ENCODE data around the gene IDH2. TPM values are rescaled to one million over a fixed set of nuclear protein-coding genes. Genes with fewer than 3 reads are reported as not detected.

Gene IDH2
- total RNA-seq, 1 experiment from 2014 or later = 48.1 TPM

- RAD21 ChIA-PET (ENCODE audit: low non-redundant PET in 1 of 2, low total read pairs in 2 of 2, uncharacterized antibody in 2 of 2, unreplicated experiment in 2 of 2) = no interaction called here
- Histone ChIP-seq H2AFZ (ENCODE audit: low read depth, low read length, poor library complexity, severe bottlenecking) (no peak overlapping the region), H3K9me2 (ENCODE audit: insufficient read depth) (no peaks in the 10 kb centered on the region), H3K9me3 (ENCODE audit: control insufficient read depth in 1 of 2, insufficient read depth in 1 of 2, low read depth in 1 of 2, low read length in 2 of 2) (no peaks in the 10 kb centered on the region), H3K4me2 (ENCODE audit: low read length) (no peak overlapping the region), H3K4me3 (replicated peaks in 1 of 2; ENCODE audit: low read depth in 1 of 2, low read length in 2 of 2) (no peak overlapping the region), H3K36me3 (ENCODE audit: control insufficient read depth in 1 of 2, insufficient read depth in 2 of 2, low read length in 2 of 2) (no peaks in the 10 kb centered on the region), H3K4me1 (ENCODE audit: control insufficient read depth in 1 of 2, insufficient read depth in 2 of 2, low read length in 2 of 2) (peaks cover 7 to 41% of the 10 kb centered on the region in 2 experiments), H3K27me3 (ENCODE audit: insufficient read depth, low read length) (no peaks in the 10 kb centered on the region), H3K9ac (ENCODE audit: low read length) (no peak overlapping the region), H3K27ac (ENCODE audit: low read depth, low read length) (no peak overlapping the region), H4K20me1 (ENCODE audit: insufficient read depth) (no peaks in the 10 kb centered on the region), H3K79me2 (ENCODE audit: insufficient read depth, low read length) (no peaks in the 10 kb centered on the region)
- TF ChIP-seq YY1 (IDR thresholded peaks at IDR 0.05; ENCODE audit: extremely low read depth, insufficient replicate concordance, low read depth, low read length) (no peak), ZNF274 (IDR thresholded peaks at IDR 0.05; ENCODE audit: low read depth, low read length) (no peak), ZBTB33 (IDR thresholded peaks at IDR 0.05; ENCODE audit: extremely low read depth, insufficient replicate concordance, low read length) (no peak), CTCF (IDR thresholded peaks at IDR 0.05 in 2 of 3, conservative IDR thresholded peaks at IDR 0.05 in 1 of 3; ENCODE audit: borderline replicate concordance in 1 of 3, insufficient read depth in 1 of 3, low read depth in 2 of 3, low read length in 2 of 3) (no peak), POLR2AphosphoS5 (IDR thresholded peaks at IDR 0.05; ENCODE audit: low read depth, low read length) (no peak), ATF3 (IDR thresholded peaks at IDR 0.05) (no peak), TCF7L2 (IDR thresholded peaks at IDR 0.05; ENCODE audit: borderline replicate concordance, extremely low read depth, insufficient read depth, insufficient read length) (no peak), CBX3 (IDR thresholded peaks at IDR 0.05; ENCODE audit: low read depth) (no peak), SRF (IDR thresholded peaks at IDR 0.05; ENCODE audit: low read depth) (no peak), FOSL1 (IDR thresholded peaks at IDR 0.05; ENCODE audit: low read depth) (no peak), EZH2 (IDR thresholded peaks at IDR 0.05) (no peak), JUND (IDR thresholded peaks at IDR 0.05) (no peak), REST (IDR thresholded peaks at IDR 0.05; ENCODE audit: low read depth) (no peak), RAD21 (IDR thresholded peaks at IDR 0.05; ENCODE audit: low read depth) (no peak), POLR2A (IDR thresholded peaks at IDR 0.05; ENCODE audit: borderline replicate concordance, extremely low read depth, insufficient read depth, insufficient read length) (no peak)
- intact Hi-C loops (cut with micrococcal nuclease) = no loop called here
- CTCF ChIA-PET = no interaction called here
- ATAC-seq (no peak), DNase-seq (ENCODE audit: low read depth, low spot score) (no peak)
- BruUV-seq (replicated peaks) = no TSS peak
- POLR2A ChIA-PET = no interaction called here
Measured at GRCh38 chr15:90036806-90037510, 65.3 kb downstream of the IDH2 start.
